GM12878 (cell line): Measurements from ENCODE around the gene GPR146. TPM values are rescaled to one million over a fixed set of nuclear protein-coding genes. Genes with fewer than 3 reads are reported as not detected.

Source experiments
- ATF7 ChIP-seq: fragments of 450-650 bp; IDR thresholded peaks from 2 replicates; pipeline ENCODE4 v1.6.1; 2016; ENCODE audit warnings: low read depth, mild to moderate bottlenecking
- BACH1 ChIP-seq: fragments of 450-650 bp; IDR thresholded peaks from 2 replicates; pipeline ENCODE4 v1.6.1; 2017; ENCODE audit warnings: mild to moderate bottlenecking, borderline replicate concordance
- CREM ChIP-seq: IDR thresholded peaks from 2 replicates; pipeline ENCODE4 v1.6.1; 2014; ENCODE audit warnings: antibody characterized with exemption, low read depth
- FOS ChIP-seq: IDR thresholded peaks from 3 replicates; pipeline ENCODE4 v1.6.1; 2011; ENCODE audit warnings: borderline replicate concordance; ENCODE audit not compliant: insufficient read length; ENCODE audit errors: extremely low read depth
- LARP7 ChIP-seq: fragments of 450-650 bp; IDR thresholded peaks from 2 replicates; pipeline ENCODE4 v1.6.1; 2017; ENCODE audit warnings: mild to moderate bottlenecking
- NBN ChIP-seq: fragments of 450-650 bp; IDR thresholded peaks from 2 replicates; pipeline ENCODE4 v1.6.1; 2016
- NR2C1 ChIP-seq: fragments of 450-650 bp; IDR thresholded peaks from 2 replicates; pipeline ENCODE4 v1.6.1; 2017; ENCODE audit warnings: antibody characterized with exemption, mild to moderate bottlenecking, moderate library complexity
- NR2F1 ChIP-seq: fragments of 450-650 bp; conservative IDR thresholded peaks from 2 replicates; pipeline ENCODE4 v1.6.1; 2017; ENCODE audit warnings: mild to moderate bottlenecking
- POLR2A ChIP-seq: IDR thresholded peaks from 2 replicates; pipeline ENCODE4 v1.6.1; 2011; ENCODE audit warnings: low read depth, mild to moderate bottlenecking, low read length
- RAD51 ChIP-seq: fragments of 450-650 bp; IDR thresholded peaks from 2 replicates; pipeline ENCODE4 v1.6.1; 2016; ENCODE audit warnings: moderate library complexity, mild to moderate bottlenecking, inconsistent platforms
- RFX5 ChIP-seq: IDR thresholded peaks from 2 replicates; pipeline ENCODE4 v1.6.1; 2011; ENCODE audit warnings: low read depth, low read length, improper control_type of control experiment
- SIN3A ChIP-seq: IDR thresholded peaks from 2 replicates; pipeline ENCODE4 v1.6.1; 2012; ENCODE audit warnings: low read depth, low read length, improper control_type of control experiment
- SP1 ChIP-seq: IDR thresholded peaks from one replicate; pipeline ENCODE4 v1.6.1; 2011; ENCODE audit warnings: low read depth, low read length
- STAT3 ChIP-seq: IDR thresholded peaks from 2 replicates; pipeline ENCODE4 v1.6.1; 2011; ENCODE audit warnings: low read depth, low read length, improper control_type of control experiment
- ZNF207 ChIP-seq: fragments of 450-650 bp; IDR thresholded peaks from 2 replicates; pipeline ENCODE4 v1.6.1; 2014; ENCODE audit warnings: antibody characterized with exemption, mild to moderate bottlenecking, borderline replicate concordance
- polyA plus RNA-seq, 11 experiments: library from polyadenylated mRNA; depleted of rRNA in 4 of 11; unstranded in 6 of 11; stranded (reverse) in 5 of 11; fragments of >200 nt; fragmentation: Nextera tagmentation in 4 of 11; fragmentation: Illumina TruSeq in 1 of 11; extraction: Ambion mirVana in 4 of 11; extraction: Trizol in 1 of 11; gene quantifications; 1 replicate in 1 of 11; 2 replicates in 10 of 11; pipeline versions ENCODE4 v1.2.1 to v1.2.3, GENCODE V29; 2011 to 2016; ENCODE audit warnings: inconsistent platforms in 2 of 11, missing spikeins in 2 of 11, low read depth in 1 of 11
- total RNA-seq, 4 experiments: library from RNA; depleted of rRNA in 3 of 4; stranded (reverse); fragments of >200 nt in 3 of 4; fragmentation: Illumina TruSeq in 1 of 4; extraction: Trizol in 1 of 4; gene quantifications; 2 replicates each; pipeline versions ENCODE4 v1.2.1 to v1.2.3, GENCODE V29; 2013 to 2021
- TF ChIP-seq, protein P1 (sequence below): fragments of 150-350 bp; IDR thresholded peaks from 2 replicates; pipeline ENCODE4 v1.6.1; 2014; ENCODE audit warnings: mild to moderate bottlenecking, low read depth, low read length
- TF ChIP-seq, protein P2 (sequence below): IDR thresholded peaks from 2 replicates; pipeline ENCODE4 v1.6.1; 2011; ENCODE audit warnings: low read depth, mild to moderate bottlenecking, low read length, moderate library complexity, borderline replicate concordance; ENCODE audit errors: extremely low read depth
- TF ChIP-seq, protein P3 (sequence below): fragments of 450-650 bp; IDR thresholded peaks from 2 replicates; pipeline ENCODE4 v1.6.1; 2017; ENCODE audit warnings: mild to moderate bottlenecking
- TF ChIP-seq, protein P4 (sequence below), 3 experiments: IDR thresholded peaks in 2 of 3; conservative IDR thresholded peaks in 1 of 3; 2 replicates each; pipeline ENCODE4 v1.5.1; 2011; ENCODE audit warnings: low read depth in 3 of 3, low read length in 3 of 3, mild to moderate bottlenecking in 3 of 3, control low read depth in 2 of 3, moderate library complexity in 2 of 3, inconsistent platforms in 1 of 3, mixed read lengths in 1 of 3; ENCODE audit not compliant: control insufficient read depth in 2 of 3, insufficient read depth in 1 of 3; ENCODE audit errors: extremely low read depth in 1 of 3
- TF ChIP-seq, protein P5 (sequence below): fragments of 450-650 bp; formaldehyde crosslinking; IDR thresholded peaks from 2 replicates; pipeline ENCODE4 v1.5.0; 2022; ENCODE audit warnings: mild to moderate bottlenecking, missing genetic modification characterization
- TF ChIP-seq, protein P6 (sequence below): fragments of 450-650 bp; IDR thresholded peaks from 2 replicates; pipeline ENCODE4 v1.6.1; 2017; ENCODE audit warnings: borderline replicate concordance

GPR146 gene
- total and polyA plus RNA-seq, 10 of the 15 experiments (the other 5 are each of a cell fraction or from before 2014, with no cell fraction given) = 0.19 to 12.0 (median 0.54) TPM; not detected in 2

DNA sequence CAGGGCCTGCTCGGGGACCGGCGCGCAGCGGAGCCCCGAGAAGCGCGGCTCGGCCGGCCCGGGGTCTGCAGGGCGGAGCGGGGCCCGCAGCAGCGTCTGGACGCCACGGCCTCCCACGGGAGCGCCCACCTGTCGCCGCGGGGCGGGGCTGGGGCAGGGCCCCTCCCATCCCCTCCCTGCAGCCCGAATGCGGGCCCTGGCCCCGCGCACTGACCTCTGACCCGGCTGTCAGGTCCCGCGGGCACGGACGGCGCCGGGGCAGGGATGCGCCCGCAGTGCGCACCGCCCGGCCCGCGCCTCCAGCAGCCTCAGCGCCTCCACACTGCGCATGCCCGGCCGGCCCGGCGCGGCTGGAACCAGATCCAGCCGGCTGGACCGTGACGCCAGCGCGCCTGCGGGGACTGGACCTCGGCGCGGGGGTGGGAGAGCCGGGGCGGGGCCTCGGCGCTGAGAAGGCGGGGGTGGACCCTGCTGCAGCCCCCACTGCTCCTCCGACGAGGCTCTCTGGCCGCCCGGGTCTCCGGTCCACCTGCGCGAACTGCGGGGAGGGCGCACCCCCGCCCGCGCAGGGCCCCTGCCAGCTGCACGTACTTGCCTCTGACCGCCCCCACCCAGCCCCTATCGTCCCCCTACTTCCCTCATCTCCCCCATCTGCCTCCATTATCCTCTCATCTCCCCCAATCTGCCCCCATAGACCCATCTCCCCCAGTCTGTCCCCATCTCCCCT lies 16.1 kb upstream of the GPR146 start (continued):
- TF ChIP-seq STAT3 (no peak), ZNF207 (no peak), POLR2A (peak; percentile 84), RAD51 (no peak), NBN (no peak), LARP7 (peak; percentile 90), FOS (no peak), SP1 (no peak), NR2F1 (peak; percentile 99), RFX5 (no peak), SIN3A (0 out of 2 replicates have a peak, but pooled peaks have one; percentile 31), BACH1 (peak; percentile 97), CREM (no peak), ATF7 (no peak), NR2C1 (peak; percentile 91)
- TF ChIP-seq, protein P1, sequence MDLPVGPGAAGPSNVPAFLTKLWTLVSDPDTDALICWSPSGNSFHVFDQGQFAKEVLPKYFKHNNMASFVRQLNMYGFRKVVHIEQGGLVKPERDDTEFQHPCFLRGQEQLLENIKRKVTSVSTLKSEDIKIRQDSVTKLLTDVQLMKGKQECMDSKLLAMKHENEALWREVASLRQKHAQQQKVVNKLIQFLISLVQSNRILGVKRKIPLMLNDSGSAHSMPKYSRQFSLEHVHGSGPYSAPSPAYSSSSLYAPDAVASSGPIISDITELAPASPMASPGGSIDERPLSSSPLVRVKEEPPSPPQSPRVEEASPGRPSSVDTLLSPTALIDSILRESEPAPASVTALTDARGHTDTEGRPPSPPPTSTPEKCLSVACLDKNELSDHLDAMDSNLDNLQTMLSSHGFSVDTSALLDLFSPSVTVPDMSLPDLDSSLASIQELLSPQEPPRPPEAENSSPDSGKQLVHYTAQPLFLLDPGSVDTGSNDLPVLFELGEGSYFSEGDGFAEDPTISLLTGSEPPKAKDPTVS = no peak
- TF ChIP-seq, protein P2, sequence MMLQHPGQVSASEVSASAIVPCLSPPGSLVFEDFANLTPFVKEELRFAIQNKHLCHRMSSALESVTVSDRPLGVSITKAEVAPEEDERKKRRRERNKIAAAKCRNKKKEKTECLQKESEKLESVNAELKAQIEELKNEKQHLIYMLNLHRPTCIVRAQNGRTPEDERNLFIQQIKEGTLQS = no peak
- TF ChIP-seq, protein P3, sequence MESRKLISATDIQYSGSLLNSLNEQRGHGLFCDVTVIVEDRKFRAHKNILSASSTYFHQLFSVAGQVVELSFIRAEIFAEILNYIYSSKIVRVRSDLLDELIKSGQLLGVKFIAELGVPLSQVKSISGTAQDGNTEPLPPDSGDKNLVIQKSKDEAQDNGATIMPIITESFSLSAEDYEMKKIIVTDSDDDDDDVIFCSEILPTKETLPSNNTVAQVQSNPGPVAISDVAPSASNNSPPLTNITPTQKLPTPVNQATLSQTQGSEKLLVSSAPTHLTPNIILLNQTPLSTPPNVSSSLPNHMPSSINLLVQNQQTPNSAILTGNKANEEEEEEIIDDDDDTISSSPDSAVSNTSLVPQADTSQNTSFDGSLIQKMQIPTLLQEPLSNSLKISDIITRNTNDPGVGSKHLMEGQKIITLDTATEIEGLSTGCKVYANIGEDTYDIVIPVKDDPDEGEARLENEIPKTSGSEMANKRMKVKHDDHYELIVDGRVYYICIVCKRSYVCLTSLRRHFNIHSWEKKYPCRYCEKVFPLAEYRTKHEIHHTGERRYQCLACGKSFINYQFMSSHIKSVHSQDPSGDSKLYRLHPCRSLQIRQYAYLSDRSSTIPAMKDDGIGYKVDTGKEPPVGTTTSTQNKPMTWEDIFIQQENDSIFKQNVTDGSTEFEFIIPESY = no peak
- TF ChIP-seq, protein P4, sequence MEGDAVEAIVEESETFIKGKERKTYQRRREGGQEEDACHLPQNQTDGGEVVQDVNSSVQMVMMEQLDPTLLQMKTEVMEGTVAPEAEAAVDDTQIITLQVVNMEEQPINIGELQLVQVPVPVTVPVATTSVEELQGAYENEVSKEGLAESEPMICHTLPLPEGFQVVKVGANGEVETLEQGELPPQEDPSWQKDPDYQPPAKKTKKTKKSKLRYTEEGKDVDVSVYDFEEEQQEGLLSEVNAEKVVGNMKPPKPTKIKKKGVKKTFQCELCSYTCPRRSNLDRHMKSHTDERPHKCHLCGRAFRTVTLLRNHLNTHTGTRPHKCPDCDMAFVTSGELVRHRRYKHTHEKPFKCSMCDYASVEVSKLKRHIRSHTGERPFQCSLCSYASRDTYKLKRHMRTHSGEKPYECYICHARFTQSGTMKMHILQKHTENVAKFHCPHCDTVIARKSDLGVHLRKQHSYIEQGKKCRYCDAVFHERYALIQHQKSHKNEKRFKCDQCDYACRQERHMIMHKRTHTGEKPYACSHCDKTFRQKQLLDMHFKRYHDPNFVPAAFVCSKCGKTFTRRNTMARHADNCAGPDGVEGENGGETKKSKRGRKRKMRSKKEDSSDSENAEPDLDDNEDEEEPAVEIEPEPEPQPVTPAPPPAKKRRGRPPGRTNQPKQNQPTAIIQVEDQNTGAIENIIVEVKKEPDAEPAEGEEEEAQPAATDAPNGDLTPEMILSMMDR (IDR thresholded peaks at IDR 0.05 in 2 of 3, conservative IDR thresholded peaks at IDR 0.05 in 1 of 3; ENCODE audit: control insufficient read depth in 2 of 3, extremely low read depth in 1 of 3, insufficient read depth in 1 of 3, low read depth in 3 of 3, low read length in 3 of 3) = no peak
- TF ChIP-seq, protein P5, sequence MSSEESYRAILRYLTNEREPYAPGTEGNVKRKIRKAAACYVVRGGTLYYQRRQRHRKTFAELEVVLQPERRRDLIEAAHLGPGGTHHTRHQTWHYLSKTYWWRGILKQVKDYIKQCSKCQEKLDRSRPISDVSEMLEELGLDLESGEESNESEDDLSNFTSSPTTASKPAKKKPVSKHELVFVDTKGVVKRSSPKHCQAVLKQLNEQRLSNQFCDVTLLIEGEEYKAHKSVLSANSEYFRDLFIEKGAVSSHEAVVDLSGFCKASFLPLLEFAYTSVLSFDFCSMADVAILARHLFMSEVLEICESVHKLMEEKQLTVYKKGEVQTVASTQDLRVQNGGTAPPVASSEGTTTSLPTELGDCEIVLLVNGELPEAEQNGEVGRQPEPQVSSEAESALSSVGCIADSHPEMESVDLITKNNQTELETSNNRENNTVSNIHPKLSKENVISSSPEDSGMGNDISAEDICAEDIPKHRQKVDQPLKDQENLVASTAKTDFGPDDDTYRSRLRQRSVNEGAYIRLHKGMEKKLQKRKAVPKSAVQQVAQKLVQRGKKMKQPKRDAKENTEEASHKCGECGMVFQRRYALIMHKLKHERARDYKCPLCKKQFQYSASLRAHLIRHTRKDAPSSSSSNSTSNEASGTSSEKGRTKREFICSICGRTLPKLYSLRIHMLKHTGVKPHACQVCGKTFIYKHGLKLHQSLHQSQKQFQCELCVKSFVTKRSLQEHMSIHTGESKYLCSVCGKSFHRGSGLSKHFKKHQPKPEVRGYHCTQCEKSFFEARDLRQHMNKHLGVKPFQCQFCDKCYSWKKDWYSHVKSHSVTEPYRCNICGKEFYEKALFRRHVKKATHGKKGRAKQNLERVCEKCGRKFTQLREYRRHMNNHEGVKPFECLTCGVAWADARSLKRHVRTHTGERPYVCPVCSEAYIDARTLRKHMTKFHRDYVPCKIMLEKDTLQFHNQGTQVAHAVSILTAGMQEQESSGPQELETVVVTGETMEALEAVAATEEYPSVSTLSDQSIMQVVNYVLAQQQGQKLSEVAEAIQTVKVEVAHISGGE (CRISPR knock-in tag) = no peak
- TF ChIP-seq, protein P6, sequence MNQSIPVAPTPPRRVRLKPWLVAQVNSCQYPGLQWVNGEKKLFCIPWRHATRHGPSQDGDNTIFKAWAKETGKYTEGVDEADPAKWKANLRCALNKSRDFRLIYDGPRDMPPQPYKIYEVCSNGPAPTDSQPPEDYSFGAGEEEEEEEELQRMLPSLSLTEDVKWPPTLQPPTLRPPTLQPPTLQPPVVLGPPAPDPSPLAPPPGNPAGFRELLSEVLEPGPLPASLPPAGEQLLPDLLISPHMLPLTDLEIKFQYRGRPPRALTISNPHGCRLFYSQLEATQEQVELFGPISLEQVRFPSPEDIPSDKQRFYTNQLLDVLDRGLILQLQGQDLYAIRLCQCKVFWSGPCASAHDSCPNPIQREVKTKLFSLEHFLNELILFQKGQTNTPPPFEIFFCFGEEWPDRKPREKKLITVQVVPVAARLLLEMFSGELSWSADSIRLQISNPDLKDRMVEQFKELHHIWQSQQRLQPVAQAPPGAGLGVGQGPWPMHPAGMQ = no peak
